Spleen (tissue), 7 donors: ENCODE measurements around the gene KLF7.

Experiments
- CTCF ChIP-seq, 11 experiments: fragments of 200-600 bp in 7 of 11; fragments of 450-650 bp in 4 of 11; sonication (generic) in 4 of 11; IDR thresholded peaks in 8 of 11; conservative IDR thresholded peaks in 3 of 11; 1 replicate in 7 of 11; 2 replicates in 4 of 11; pipeline versions ENCODE4 v1.4.0 to v1.8.0; 2016 to 2021; ENCODE audit warnings: antibody characterized with exemption in 11 of 11, inconsistent platforms in 4 of 11, mild to moderate bottlenecking in 1 of 11
- POLR2A ChIP-seq, 3 donors: fragments of 450-650 bp; IDR thresholded peaks; one replicate each; pipeline ENCODE4 v1.5.1; 2017; ENCODE audit warnings: antibody characterized with exemption in 3 of 3, mild to moderate bottlenecking in 1 of 3
- POLR2AphosphoS5 ChIP-seq, 3 donors: sonication (generic); formaldehyde crosslinking; IDR thresholded peaks; one replicate each; pipeline ENCODE4 v1.5.1; 2017; ENCODE audit warnings: antibody characterized with exemption in 3 of 3
- donor health status: DM: no; HTN: no; CAD: no; lungs with moderate emphysema.
- donor health status: DM: no; HTN: no; CAD: no.
- donor health status: DM: no; HTN: no; CAD: no.

- TF ChIP-seq CTCF (IDR thresholded peaks at IDR 0.05 in 8 of 11, conservative IDR thresholded peaks at IDR 0.05 in 3 of 11) (no peak), POLR2A (IDR thresholded peaks at IDR 0.05) (no peak), POLR2AphosphoS5 (IDR thresholded peaks at IDR 0.05) (no peak)
These were observed 28.3 kb upstream of the KLF7 start for GRCh38 chr2:207194028-207194427.
